Heart left ventricle (tissue), 16 donors: ENCODE data around the gene EXPH5. TPM values are rescaled to one million over a fixed set of nuclear protein-coding genes. Genes with fewer than 3 reads are reported as not detected.

Experiments used
- ATAC-seq, 4 donors: fragments of 200-7000 bp; cut with Tn5 transposase; one replicate each; pipeline ENCODE4 v1.9.1; 2020 to 2022; ENCODE audit warnings: moderate library complexity in 4 of 4, mild to moderate bottlenecking in 3 of 4, moderate number of reproducible peaks in 1 of 4
- DNase-seq, 5 donors: peaks; one replicate each; pipeline ENCODE4 v3.0.0-alpha.2; 2020
- H3K27ac ChIP-seq, 12 donors: fragments of 200-600 bp; sonication (generic) in 4 of 12; one replicate each; pipeline versions ENCODE4 v1.5.0 to v1.8.0; 2016 to 2022; ENCODE audit warnings: mild to moderate bottlenecking in 2 of 12
- H3K27me3 ChIP-seq, 9 donors: fragments of 200-600 bp; sonication (generic) in 2 of 9; one replicate each; pipeline versions ENCODE4 v1.5.1 to v1.8.0; 2016 to 2022; ENCODE audit warnings: mild to moderate bottlenecking in 3 of 9
- H3K36me3 ChIP-seq, 9 donors: fragments of 200-600 bp; sonication (generic) in 2 of 9; one replicate each; pipeline versions ENCODE4 v1.5.0 to v1.8.0; 2018 to 2022; ENCODE audit warnings: mild to moderate bottlenecking in 2 of 9
- H3K4me1 ChIP-seq, 12 donors: fragments of 200-600 bp; sonication (generic) in 4 of 12; one replicate each; pipeline versions ENCODE4 v1.5.0 to v1.8.0; 2016 to 2022; ENCODE audit warnings: mild to moderate bottlenecking in 3 of 12
- H3K4me3 ChIP-seq, 12 donors: fragments of 200-600 bp; sonication (generic) in 4 of 12; one replicate each; pipeline versions ENCODE4 v1.5.0 to v1.8.0; 2017 to 2022; ENCODE audit warnings: mild to moderate bottlenecking in 9 of 12, moderate library complexity in 4 of 12
- H3K9me3 ChIP-seq, 12 donors: fragments of 200-600 bp; sonication (generic) in 4 of 12; one replicate each; pipeline versions ENCODE4 v1.5.0 to v1.8.0; 2016 to 2022; ENCODE audit warnings: mild to moderate bottlenecking in 1 of 12
- CTCF ChIP-seq, 12 donors: fragments of 200-600 bp; sonication (generic) in 4 of 12; IDR thresholded peaks; one replicate each; pipeline versions ENCODE4 v1.5.0 to v1.8.0; 2018 to 2022; ENCODE audit warnings: antibody characterized with exemption in 12 of 12, mild to moderate bottlenecking in 5 of 12
- POLR2A ChIP-seq, 2 donors: fragments of 450-650 bp; IDR thresholded peaks; one replicate each; pipeline ENCODE4 v1.6.1; 2017; ENCODE audit warnings: antibody characterized with exemption in 2 of 2, mild to moderate bottlenecking in 2 of 2, moderate library complexity in 2 of 2
- WGBS, 4 donors: extraction: QIAGEN DNeasy Blood & Tissue Kit in 2 of 4; methylation state at CpG; one replicate each; pipeline versions ENCODE4 v1.1.5 to v1.1.7; 2013 to 2018; 5-methylcytosine and 5-hydroxymethylcytosine counted together
- intact Hi-C, 10 donors: fragments of 100-400 bp; cut with DNase I; formaldehyde crosslinking; loops; one replicate each; pipeline versions ENCODE4 v1.11.1 to v1.14.2; 2022
- polyA plus RNA-seq, 2 donors: library from polyadenylated mRNA; stranded (reverse); fragments of 200-250 nt; gene quantifications; one replicate each; pipeline ENCODE4 v1.2.3, GENCODE V29; 2013
- total RNA-seq, 9 donors: library from RNA; depleted of rRNA in 2 of 9; stranded (reverse); fragments of >200 nt in 2 of 9; fragmentation: NEBNext Ultra II Directional in 3 of 9; extraction: Animal tissue kit (Norgen Biotek cat#: 25700) in 3 of 9; gene quantifications; one replicate each; pipeline versions ENCODE4 v1.1.0 to v1.2.4, GENCODE V29; 2016 to 2023
- donor health status: ischemic (EF 13 %, LVEDD 7.1; RV severe dilation, severe dysfunction).
- donor health status: healthy with polysubstance abuse.
- donor health status: DM: no; HTN: yes; CAD: no.
- donor health status: DM: no; HTN: no; CAD: no.
- donor health status: ischemic (EF 25% LVEDD 6.9; RV normal size, moderate dysfunction).
- donor health status: ischemic (EF 25% LVEDD 5.7; RV mildly dilated, moderate dysfunction).
- donor health status: healthy.
- donor health status: DM: yes; HTN: yes; CAD: no.
- donor health status: ischemic (EF 35%, LVEDD 5.7; RV mildly dilated, moderate dysfunction).
- donor health status: nonischemic (EF 11% LVEDD 7.7; RV severe dilation, severe dysfunction).
- donor health status: DM: yes; HTN: yes; CAD: no.
- donor health status: PGD.
- donor health status: ischemic (EF 29% LVEDD 5.4; RV normal size, mild dysfunction).
- donor health status: nonischemic (EF 23%, LVEDD 6.1; RV moderate dilation, normal function).

The EXPH5 gene
- total and polyA plus RNA-seq, 11 donors: 0.14 to 4.2 (median 1.1) TPM

GRCh38 chr11:108483163-108483562 lies 110.4 kb downstream of the EXPH5 start:
- TF ChIP-seq CTCF (IDR thresholded peaks at IDR 0.05) (no peak), POLR2A (IDR thresholded peaks at IDR 0.05) (no peak)
- Histone ChIP-seq H3K27ac (no peak overlapping the region), H3K4me3 (no peak overlapping the region), H3K36me3 (peaks cover 0 to 97% (median 81%) of the 10 kb centered on the region in 9 donors), H3K27me3 (no peaks in the 10 kb centered on the region), H3K9me3 (no peaks in the 10 kb centered on the region), H3K4me1 (no peaks in the 10 kb centered on the region)
- ATAC-seq (no peak), DNase-seq (no peak)
- intact Hi-C loops: no loop called here

- intact Hi-C loops: no loop called here
- Histone ChIP-seq H3K4me1 (peaks cover 0 to 10% (median 0%) of the 10 kb centered on the region in 12 donors), H3K36me3 (peaks cover 0 to 64% (median 53%) of the 10 kb centered on the region in 9 donors), H3K4me3 (no peak overlapping the region), H3K27me3 (no peaks in the 10 kb centered on the region), H3K9me3 (no peaks in the 10 kb centered on the region), H3K27ac (peak overlapping the region in 9 of 12 donors; percentile 9 to 58 (median 46))
- peak; percentile 29 to 85 (median 68) for ATAC-seq
- 62 to 72% (median 67%) methylated on average over 11 of the region's 11 CpGs for WGBS, 4 donors
- peak in 1 of 5 donors; percentile 29 for DNase-seq
- TF ChIP-seq CTCF (IDR thresholded peaks at IDR 0.05) (no peak), POLR2A (IDR thresholded peaks at IDR 0.05) (no peak)
Observed at GRCh38 chr11:108474664-108475463, 118.7 kb downstream of the EXPH5 start.

- Histone ChIP-seq H3K9me3 (no peaks in the 10 kb centered on the region), H3K27ac (peak overlapping the region in 2 of 12 donors; percentile 23 to 58), H3K4me1 (peaks cover 0 to 16% (median 0%) of the 10 kb centered on the region in 12 donors), H3K27me3 (no peaks in the 10 kb centered on the region), H3K4me3 (no peak overlapping the region), H3K36me3 (peaks cover 0 to 45% (median 36%) of the 10 kb centered on the region in 9 donors)
- 96 to 100% (median 98%) methylated on average over 1 of the region's 1 CpG for WGBS, 4 donors
- TF ChIP-seq POLR2A (IDR thresholded peaks at IDR 0.05) (no peak), CTCF (IDR thresholded peaks at IDR 0.05) (no peak)
- DNase-seq (no peak), ATAC-seq (no peak)
- intact Hi-C loops: no loop called here
Observed at GRCh38 chr11:108472681-108473080, 120.9 kb downstream of the EXPH5 start.

GRCh38 chr11:108468478-108468864 lies 125.1 kb downstream of the EXPH5 start:
- 62 to 77% (median 65%) methylated on average over 1 of the region's 1 CpG for WGBS, 4 donors
- intact Hi-C loops: loop anchor here in 2 of 10 donors (5.0 to 10.0 kb wide), 2 partner anchors 196 to 246 kb away; partner anchors contain the start of genes ATM (in 1 of the 2), DDX10 (in 1 of the 2) and NPAT (in 1 of the 2)
- Histone ChIP-seq H3K4me3 (no peak overlapping the region), H3K36me3 (peaks cover 0 to 3% (median 0%) of the 10 kb centered on the region in 9 donors), H3K4me1 (peaks cover 0 to 16% (median 5%) of the 10 kb centered on the region in 12 donors), H3K9me3 (no peaks in the 10 kb centered on the region), H3K27me3 (no peaks in the 10 kb centered on the region), H3K27ac (peak overlapping the region in 7 of 12 donors; percentile 94 to 99 (median 95))
- ATAC-seq (no peak), DNase-seq (no peak)
- no peak for TF ChIP-seq POLR2A (IDR thresholded peaks at IDR 0.05)
- no peak for TF ChIP-seq CTCF (IDR thresholded peaks at IDR 0.05)
